CD4-positive, alpha-beta memory T cell (primary cell): ENCODE results near the gene RNF151. TPM values are rescaled to one million over a fixed set of nuclear protein-coding genes. Genes with fewer than 3 reads are reported as not detected.
A peak's percentile ranks its signal among the peaks of the same experiment; 100 is the strongest.

Experiments
- CTCF ChIA-PET: fragments of 350-600 bp; sonication (Branson Sonifier 250); formaldehyde crosslinking; loops from one replicate; lab custom pipeline; 2021; ENCODE audit warnings: inconsistent platforms; ENCODE audit not compliant: partially characterized antibody; lab: Charles Lee
- POLR2A ChIA-PET: fragments of 350-600 bp; sonication (Branson Sonifier 250); formaldehyde crosslinking; loops from one replicate; lab custom pipeline; 2021; ENCODE audit not compliant: partially characterized antibody; lab: Charles Lee
- DNase-seq, 5 donors: peaks; one replicate each; pipeline versions ENCODE4 v3.0.0 to v3.0.0-alpha.2; 2020 to 2022; ENCODE audit warnings: mixed read lengths in 1 of 5
- H3K27ac ChIP-seq: one replicate; pipeline ENCODE4 v1.7.0; 2013; ENCODE audit warnings: low read depth, low read length
- H3K27me3 ChIP-seq: 2 replicates; pipeline ENCODE4 v1.7.0; 2013; ENCODE audit warnings: mild to moderate bottlenecking, low read length, moderate library complexity; ENCODE audit not compliant: insufficient read depth
- H3K36me3 ChIP-seq: 2 replicates; pipeline ENCODE4 v1.7.0; 2013; ENCODE audit warnings: mild to moderate bottlenecking, low read length, moderate library complexity; ENCODE audit not compliant: insufficient read depth
- H3K4me1 ChIP-seq: 2 replicates; pipeline ENCODE4 v1.7.0; 2013; ENCODE audit warnings: mild to moderate bottlenecking, low read length, moderate library complexity; ENCODE audit not compliant: insufficient read depth
- H3K4me3 ChIP-seq, 2 donors: one replicate each; pipeline ENCODE4 v1.7.0; 2013; ENCODE audit warnings: low read length in 2 of 2, mild to moderate bottlenecking in 1 of 2
- H3K9me3 ChIP-seq, 2 donors: one replicate each; pipeline ENCODE4 v1.7.0; 2013; ENCODE audit warnings: low read length in 2 of 2, control low read depth in 1 of 2; ENCODE audit not compliant: control insufficient read depth in 1 of 2
- H3K27ac Mint-ChIP-seq, 7 donors: one replicate each; pipeline ENCODE4 v1.8.0; 2020 to 2021; ENCODE audit warnings: mixed read lengths in 7 of 7, mild to moderate bottlenecking in 6 of 7, inconsistent platforms in 3 of 7, moderate library complexity in 3 of 7
- H3K27me3 Mint-ChIP-seq, 2 donors: one replicate each; pipeline ENCODE4 v1.8.0; 2020 to 2021; ENCODE audit warnings: mixed read lengths in 2 of 2
- H3K36me3 Mint-ChIP-seq, 2 donors: one replicate each; pipeline ENCODE4 v1.8.0; 2020 to 2021; ENCODE audit warnings: mixed read lengths in 2 of 2, inconsistent platforms in 1 of 2, mild to moderate bottlenecking in 1 of 2
- H3K4me1 Mint-ChIP-seq, 4 donors: one replicate each; pipeline ENCODE4 v1.8.0; 2020 to 2021; ENCODE audit warnings: mixed read lengths in 4 of 4, mild to moderate bottlenecking in 1 of 4
- H3K4me3 Mint-ChIP-seq, 8 donors: one replicate each; pipeline ENCODE4 v1.8.0; 2020 to 2021; ENCODE audit warnings: mixed read lengths in 8 of 8, mild to moderate bottlenecking in 7 of 8, moderate library complexity in 6 of 8, inconsistent platforms in 3 of 8
- H3K9me3 Mint-ChIP-seq, 8 donors: one replicate each; pipeline ENCODE4 v1.8.0; 2020 to 2021; ENCODE audit warnings: mixed read lengths in 8 of 8, mild to moderate bottlenecking in 5 of 8, inconsistent platforms in 3 of 8, moderate library complexity in 1 of 8
- intact Hi-C: fragments of 100-400 bp; cut with micrococcal nuclease; formaldehyde crosslinking; loops from one replicate; pipeline ENCODE4 v1.15.1; 2023
- polyA plus RNA-seq, 2 donors: library from polyadenylated mRNA; unstranded; fragments of 300-500 nt; fragmentation: Illumina TruSeq; gene quantifications; one replicate each; pipeline ENCODE4 v1.2.3, GENCODE V29; 2021
- total RNA-seq, 2 experiments: library from RNA; stranded (reverse); gene quantifications; one replicate each; pipeline ENCODE4 v1.2.3, GENCODE V29; 2021

The RNF151 gene
- total and polyA plus RNA-seq, 4 experiments from 2014 or later: not detected

DNA sequence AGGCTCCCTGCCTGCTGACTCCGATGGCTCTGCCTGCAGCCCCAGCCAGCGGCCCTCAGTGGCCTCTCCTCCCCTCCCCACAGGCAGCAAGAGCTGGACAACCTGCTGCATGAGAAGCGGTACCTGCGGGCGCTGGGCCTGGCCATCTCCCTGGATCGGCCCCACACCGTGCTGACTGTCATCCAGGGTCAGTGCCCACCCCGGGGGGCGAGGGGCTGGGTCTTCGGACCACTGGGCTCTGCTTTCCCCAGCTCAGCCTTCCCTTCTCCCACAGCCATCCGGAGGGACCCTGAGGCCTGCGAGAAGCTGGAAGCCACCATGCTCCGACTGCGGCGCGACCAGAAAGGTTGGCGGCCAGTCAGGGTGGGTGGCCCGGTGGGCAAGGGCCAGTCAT lies 11.2 kb downstream of the RNF151 start:
- H3K27ac Mint-ChIP-seq: no peak overlapping the region
- peaks cover 0 to 2% (median 0%) of the 10 kb centered on the region in 8 donors for H3K9me3 Mint-ChIP-seq
- no peak overlapping the region for H3K4me3 Mint-ChIP-seq
- intact Hi-C loops: no loop called here
- H3K36me3 ChIP-seq: peaks cover 32% of the 10 kb centered on the region
- no peak overlapping the region for H3K4me3 ChIP-seq
- H3K36me3 Mint-ChIP-seq: peaks cover 21 to 27% of the 10 kb centered on the region in 2 donors
- no peaks in the 10 kb centered on the region for H3K9me3 ChIP-seq
- H3K4me1 Mint-ChIP-seq: peaks cover 1 to 13% (median 4%) of the 10 kb centered on the region in 4 donors
- DNase-seq: no peak
- peaks cover 20% of the 10 kb centered on the region for H3K27me3 ChIP-seq
- ChIA-PET POLR2A (interaction anchor here (1.5 to 4.7 kb wide), 4 partner anchors 8 to 177 kb away, joined by 4 to 40 read pairs (median 6); partner anchors contain the start of genes RPS2 and TRAF7), CTCF (no interaction called here)
- peaks cover 10% of the 10 kb centered on the region for H3K4me1 ChIP-seq
- H3K27ac ChIP-seq: no peak overlapping the region
- peaks cover 8 to 10% of the 10 kb centered on the region in 2 donors for H3K27me3 Mint-ChIP-seq

GRCh38 chr16:1978476-1979120 lies 11.9 kb downstream of the RNF151 start:
- ChIA-PET POLR2A (interaction anchor here (1.9 to 4.7 kb wide), 3 partner anchors 14 to 176 kb away, joined by 6 to 40 read pairs (median 6); partner anchors contain the start of genes RPS2 and TRAF7), CTCF (no interaction called here)
- peaks cover 20% of the 10 kb centered on the region for H3K27me3 ChIP-seq

DNA sequence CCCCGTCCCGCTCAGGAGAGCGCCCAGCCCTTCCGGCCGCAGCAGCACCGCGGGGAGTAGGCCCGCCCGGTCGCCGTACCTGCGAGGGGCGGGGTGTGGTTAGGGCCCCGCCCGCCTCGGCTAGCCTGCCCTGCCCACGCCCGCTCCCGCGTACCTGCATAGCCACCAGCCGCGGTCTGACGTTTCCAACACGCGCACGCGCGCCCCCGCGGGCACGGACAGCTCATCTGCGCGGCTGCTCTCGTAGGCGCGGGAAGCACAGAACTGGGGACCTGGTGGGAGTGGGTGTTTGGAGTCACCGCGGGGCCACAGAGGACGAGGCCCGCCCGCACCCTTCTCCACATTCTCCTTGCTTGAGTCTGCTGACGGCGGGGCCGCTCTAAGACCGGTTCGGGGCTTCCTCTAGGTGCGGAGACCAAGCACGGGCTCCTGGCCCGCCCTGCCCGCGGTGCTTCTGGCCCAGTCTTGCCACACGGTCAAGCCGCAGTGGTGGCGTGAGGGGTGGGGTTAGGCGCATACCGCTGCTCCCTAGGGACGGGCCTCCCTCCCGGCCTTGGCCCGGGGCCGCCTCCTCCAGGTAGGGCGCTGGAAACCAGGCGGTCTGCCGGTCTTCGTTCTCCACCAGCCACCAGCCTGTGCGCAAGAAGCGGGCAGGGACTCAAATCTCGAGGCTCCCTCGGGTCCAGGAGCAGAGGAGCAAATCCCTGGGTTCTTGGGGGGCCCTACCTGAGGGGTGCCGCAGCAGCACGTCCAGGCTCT lies 12.8 kb downstream of the RNF151 start:
- no peak overlapping the region for H3K27ac ChIP-seq
- Mint-ChIP-seq H3K36me3 (peaks cover 17 to 27% of the 10 kb centered on the region in 2 donors), H3K27me3 (peaks cover 10% of the 10 kb centered on the region in 2 donors), H3K4me1 (peaks cover 2 to 17% (median 6%) of the 10 kb centered on the region in 4 donors), H3K4me3 (peak overlapping the region in 2 of 8 donors; percentile 17 to 25), H3K27ac (no peak overlapping the region), H3K9me3 (peaks cover 0 to 2% (median 0%) of the 10 kb centered on the region in 8 donors)
- peaks cover 11% of the 10 kb centered on the region for H3K4me1 ChIP-seq
- intact Hi-C loops: no loop called here
- H3K27me3 ChIP-seq: peaks cover 20% of the 10 kb centered on the region
- DNase-seq: peak in 2 of 5 donors; percentile 32 to 46
- ChIA-PET POLR2A (interaction anchor here (1.9 to 7.5 kb wide), 6 partner anchors 8 to 176 kb away, joined by 6 to 99 read pairs (median 24); partner anchors contain the start of genes NDUFB10, RNF151, RPS2 and TBL3), CTCF (no interaction called here)
- no peaks in the 10 kb centered on the region for H3K9me3 ChIP-seq
- H3K36me3 ChIP-seq: peaks cover 29% of the 10 kb centered on the region
- no peak overlapping the region for H3K4me3 ChIP-seq

More at GRCh38 chr16:1978476-1979120, 11.9 kb downstream of the RNF151 start:
- H3K4me1 ChIP-seq: peaks cover 10% of the 10 kb centered on the region
- peak in 1 of 5 donors; percentile 39 for DNase-seq
- H3K27ac ChIP-seq: no peak overlapping the region
- Mint-ChIP-seq H3K4me3 (no peak overlapping the region), H3K27me3 (peaks cover 10% of the 10 kb centered on the region in 2 donors), H3K9me3 (peaks cover 0 to 2% (median 0%) of the 10 kb centered on the region in 8 donors), H3K4me1 (peaks cover 2 to 17% (median 6%) of the 10 kb centered on the region in 4 donors), H3K27ac (no peak overlapping the region), H3K36me3 (peaks cover 19 to 27% of the 10 kb centered on the region in 2 donors)
- no peak overlapping the region for H3K4me3 ChIP-seq
- no peaks in the 10 kb centered on the region for H3K9me3 ChIP-seq
- H3K36me3 ChIP-seq: peaks cover 32% of the 10 kb centered on the region
- intact Hi-C loops: no loop called here

DNA sequence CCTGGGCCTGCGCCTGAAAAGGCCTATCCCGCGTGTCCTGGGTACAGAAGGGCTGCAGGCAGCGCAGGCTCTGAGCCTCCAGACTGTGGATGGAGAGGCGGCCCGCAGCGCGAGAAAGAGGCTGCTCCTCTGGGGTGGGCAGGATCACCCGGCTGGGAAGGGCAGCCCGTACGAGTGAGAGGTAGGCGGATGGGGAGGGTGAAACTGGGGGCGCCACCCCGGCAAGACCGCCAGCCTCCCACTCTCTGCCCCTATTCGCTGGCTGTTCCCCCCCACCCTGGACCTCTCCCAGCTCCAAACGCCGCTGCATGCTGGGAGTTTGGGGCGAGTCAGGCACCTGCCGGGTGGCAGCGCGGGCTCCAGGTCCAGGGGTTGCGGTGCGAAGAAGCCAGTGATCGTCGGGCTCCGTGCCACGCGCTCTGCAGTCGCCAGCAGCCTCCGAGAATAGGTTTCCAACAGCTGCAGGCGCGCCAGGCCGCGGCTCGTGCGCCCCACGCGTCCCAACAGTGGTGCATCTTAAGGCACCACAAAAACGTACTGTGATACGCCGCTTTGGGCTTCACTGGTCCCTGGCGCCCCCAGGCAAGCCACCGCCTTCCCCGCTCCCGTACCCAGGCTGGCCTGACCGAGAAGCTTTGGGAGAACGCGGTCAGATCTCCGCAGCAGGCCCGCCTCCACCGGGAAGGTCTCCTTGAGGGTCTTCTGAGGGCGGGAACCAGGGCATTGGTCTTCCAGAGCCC lies 13.5 kb downstream of the RNF151 start:
- no peaks in the 10 kb centered on the region for H3K9me3 ChIP-seq
- peaks cover 15 to 22% of the 10 kb centered on the region in 2 donors for H3K36me3 Mint-ChIP-seq
- peaks cover 20% of the 10 kb centered on the region for H3K27me3 ChIP-seq
- peaks cover 23% of the 10 kb centered on the region for H3K36me3 ChIP-seq
- peaks cover 2 to 17% (median 11%) of the 10 kb centered on the region in 4 donors for H3K4me1 Mint-ChIP-seq
- H3K27ac Mint-ChIP-seq: no peak overlapping the region
- intact Hi-C loops: no loop called here
- no peak overlapping the region for H3K4me3 ChIP-seq
- ChIA-PET POLR2A (interaction anchor here (0.6 to 7.5 kb wide), 4 partner anchors 9 to 25 kb away, joined by 3 to 99 read pairs (median 34); partner anchors contain the start of genes NDUFB10, RNF151, RPS2 and TBL3), CTCF (no interaction called here)
- H3K9me3 Mint-ChIP-seq: peaks cover 0 to 2% (median 0%) of the 10 kb centered on the region in 8 donors
- no peak overlapping the region for H3K27ac ChIP-seq
- H3K4me3 Mint-ChIP-seq: peak overlapping the region in 1 of 8 donors; percentile 9
- H3K27me3 Mint-ChIP-seq: peaks cover 10% of the 10 kb centered on the region in 2 donors
- H3K4me1 ChIP-seq: peaks cover 19% of the 10 kb centered on the region
- DNase-seq: no peak

DNA sequence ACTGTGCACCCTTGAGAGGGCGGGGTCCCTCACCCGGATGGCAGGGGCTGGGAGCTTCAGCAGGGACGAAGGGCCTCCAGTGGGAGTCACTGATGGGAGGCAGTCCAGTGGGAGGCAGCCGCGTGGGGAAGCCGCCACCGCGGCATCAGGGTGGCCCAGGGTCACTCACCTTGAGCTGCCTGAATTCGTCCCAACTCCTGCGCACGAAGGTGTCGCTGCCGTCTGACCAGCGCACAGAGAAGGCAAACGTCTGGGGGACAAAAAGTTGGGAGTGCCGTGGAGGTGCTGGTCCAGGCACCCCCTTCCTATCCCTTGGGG lies 14.1 kb downstream of the RNF151 start:
- Histone ChIP-seq H3K4me3 (no peak overlapping the region), H3K4me1 (peaks cover 22% of the 10 kb centered on the region), H3K36me3 (peaks cover 19% of the 10 kb centered on the region), H3K27me3 (peaks cover 20% of the 10 kb centered on the region), H3K27ac (no peak overlapping the region), H3K9me3 (no peaks in the 10 kb centered on the region)
- no peak overlapping the region for H3K27ac Mint-ChIP-seq
- peaks cover 0 to 2% (median 0%) of the 10 kb centered on the region in 8 donors for H3K9me3 Mint-ChIP-seq
- H3K27me3 Mint-ChIP-seq: peaks cover 10% of the 10 kb centered on the region in 2 donors
- ChIA-PET POLR2A (interaction anchor here (0.6 to 7.5 kb wide), 4 partner anchors 9 to 24 kb away, joined by 3 to 99 read pairs (median 34); partner anchors contain the start of genes NDUFB10, RNF151, RPS2 and TBL3), CTCF (no interaction called here)
- H3K4me1 Mint-ChIP-seq: peaks cover 2 to 19% (median 12%) of the 10 kb centered on the region in 4 donors
- intact Hi-C loops: no loop called here
- no peak overlapping the region for H3K4me3 Mint-ChIP-seq
- peaks cover 14 to 20% of the 10 kb centered on the region in 2 donors for H3K36me3 Mint-ChIP-seq
- DNase-seq: no peak

DNA sequence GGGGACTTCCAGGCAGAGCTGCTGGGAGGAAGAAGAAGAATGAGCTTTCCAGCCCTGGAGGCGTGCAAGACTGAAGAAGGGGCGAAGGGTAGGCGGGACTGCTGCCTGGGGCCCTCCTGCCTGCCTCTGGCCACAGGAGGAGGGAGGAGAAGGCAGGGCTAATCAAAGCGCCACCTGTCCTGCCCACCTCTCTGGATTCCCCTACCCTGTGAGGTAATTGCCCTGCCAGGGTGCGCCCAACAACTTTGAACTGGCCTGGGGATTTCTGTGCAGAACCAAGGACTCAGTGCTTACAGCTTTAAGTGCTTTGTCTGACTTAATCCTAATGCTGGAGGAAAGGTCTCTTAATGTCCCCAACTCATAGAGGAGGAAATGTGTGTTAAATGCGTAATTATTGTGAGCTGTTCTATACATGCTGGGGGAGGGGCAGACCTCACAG lies 14.8 kb downstream of the RNF151 start, which contains the start of gene NOXO1:
Gene NOXO1, minus strand, starts transcription at position 72 of the 439 bp plus-strand sequence. CDS start 290 bp downstream, outside the sequence.
- peak within 1 kb of the TSS in 7 of 8 donors; percentile 11 to 89 (median 58) for H3K4me3 Mint-ChIP-seq
- peaks cover 15% of the 10 kb centered on the region for H3K36me3 ChIP-seq
- H3K4me1 ChIP-seq: peaks cover 22% of the 10 kb centered on the region
- no peaks in the 10 kb centered on the region for H3K9me3 Mint-ChIP-seq
- H3K27me3 Mint-ChIP-seq: peaks cover 7 to 10% of the 10 kb centered on the region in 2 donors
- peak within 1 kb of the TSS in 2 of 7 donors; percentile 23 to 50 for H3K27ac Mint-ChIP-seq
- peaks cover 20% of the 10 kb centered on the region for H3K27me3 ChIP-seq
- ChIA-PET POLR2A (interaction anchor here (0.7 to 7.5 kb wide), 4 partner anchors 10 to 18 kb away, joined by 3 to 99 read pairs (median 34); partner anchors contain the start of genes NDUFB10, RNF151, RPS2 and TBL3), CTCF (interaction anchor here (0.5 to 1.5 kb wide), 3 partner anchors 10 to 171 kb away, joined by 3 to 5 read pairs (median 4); partner anchors contain the start of gene TBL3)
- H3K4me3 ChIP-seq: no peak within 1 kb of the TSS
- H3K9me3 ChIP-seq: no peaks in the 10 kb centered on the region
- H3K4me1 Mint-ChIP-seq: peaks cover 2 to 19% (median 12%) of the 10 kb centered on the region in 4 donors
- intact Hi-C loops: no loop called here
- H3K36me3 Mint-ChIP-seq: peaks cover 9 to 14% of the 10 kb centered on the region in 2 donors
- no peak for DNase-seq
- no peak within 1 kb of the TSS for H3K27ac ChIP-seq
